ENCODE results near the gene TIAM2. TPM values are rescaled to one million over a fixed set of nuclear protein-coding genes. Genes with fewer than 3 reads are reported as not detected.
A peak's percentile ranks its signal among the peaks of the same experiment; 100 is the strongest.

Gene TIAM2
- total RNA-seq, 4 donors from 2014 or later, result 4.2 to 12.7 (median 7.5) TPM

- Histone ChIP-seq H3K27ac (peak overlapping the region; percentile 42 to 63 (median 48)), H3K4me3 (no peak overlapping the region), H3K36me3 (no peaks in the 10 kb centered on the region), H3K9me3 (no peaks in the 10 kb centered on the region), H3K27me3 (no peaks in the 10 kb centered on the region), H3K4me1 (peaks cover 5 to 17% (median 12%) of the 10 kb centered on the region in 4 donors)
- intact Hi-C loops (cut with DNase I; ENCODE audit: low total_unique reads), result no loop called here
- 43 to 52% methylated on average over 2 to 7 of the region's 7 CpGs for WGBS, 2 donors (ENCODE audit: low coverage in 1 of 2)
- peak in 2 of 3 donors; percentile 56 to 70 for TF ChIP-seq POLR2AphosphoS5 (IDR thresholded peaks at IDR 0.05)
- TF ChIP-seq EP300 (IDR thresholded peaks at IDR 0.05; ENCODE audit: low read depth), result no peak
- no peak for DNase-seq
- in situ Hi-C loops (cut with MboI; ENCODE audit: low pct_ligation_motif_present in 1 of 4, low pct_unique_long_range_greater_than_20kb in 1 of 4, low sequenced_read_pairs in 3 of 4), result no loop called here
Observed at GRCh38 chr6:155201461-155202226, 206.5 kb downstream of the TIAM2 start.

DNA sequence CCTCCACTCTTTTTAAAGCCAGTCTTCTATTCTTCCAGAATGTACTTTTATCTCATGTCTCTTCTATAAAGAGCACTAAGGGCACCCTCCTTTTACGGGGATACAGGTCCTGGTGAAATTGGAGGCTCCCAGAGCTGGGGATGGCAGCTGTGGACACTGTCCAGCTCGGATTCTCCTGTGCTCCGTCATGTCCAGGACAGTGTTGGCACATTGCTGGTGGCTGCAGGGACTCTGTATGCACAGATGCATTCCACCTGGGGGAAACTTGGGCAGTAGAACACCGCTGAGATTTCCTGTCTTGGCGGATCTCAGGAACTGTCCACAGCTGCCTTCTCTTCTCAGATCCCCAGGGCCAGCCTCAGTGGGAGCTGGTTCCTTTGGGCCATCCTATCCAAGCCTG is 212.1 kb downstream of the TIAM2 start:
- no peak for DNase-seq
- Histone ChIP-seq H3K27ac (no peak overlapping the region), H3K4me1 (peaks cover 0 to 2% (median 0%) of the 10 kb centered on the region in 4 donors), H3K36me3 (no peaks in the 10 kb centered on the region), H3K27me3 (no peaks in the 10 kb centered on the region), H3K4me3 (no peak overlapping the region), H3K9me3 (no peaks in the 10 kb centered on the region)
- intact Hi-C loops (cut with DNase I; ENCODE audit: low total_unique reads), result no loop called here
- TF ChIP-seq EP300 (IDR thresholded peaks at IDR 0.05; ENCODE audit: low read depth) (no peak), POLR2AphosphoS5 (IDR thresholded peaks at IDR 0.05) (no peak), POLR2A (IDR thresholded peaks at IDR 0.05) (no peak)
- TF ChIP-seq, protein P1, sequence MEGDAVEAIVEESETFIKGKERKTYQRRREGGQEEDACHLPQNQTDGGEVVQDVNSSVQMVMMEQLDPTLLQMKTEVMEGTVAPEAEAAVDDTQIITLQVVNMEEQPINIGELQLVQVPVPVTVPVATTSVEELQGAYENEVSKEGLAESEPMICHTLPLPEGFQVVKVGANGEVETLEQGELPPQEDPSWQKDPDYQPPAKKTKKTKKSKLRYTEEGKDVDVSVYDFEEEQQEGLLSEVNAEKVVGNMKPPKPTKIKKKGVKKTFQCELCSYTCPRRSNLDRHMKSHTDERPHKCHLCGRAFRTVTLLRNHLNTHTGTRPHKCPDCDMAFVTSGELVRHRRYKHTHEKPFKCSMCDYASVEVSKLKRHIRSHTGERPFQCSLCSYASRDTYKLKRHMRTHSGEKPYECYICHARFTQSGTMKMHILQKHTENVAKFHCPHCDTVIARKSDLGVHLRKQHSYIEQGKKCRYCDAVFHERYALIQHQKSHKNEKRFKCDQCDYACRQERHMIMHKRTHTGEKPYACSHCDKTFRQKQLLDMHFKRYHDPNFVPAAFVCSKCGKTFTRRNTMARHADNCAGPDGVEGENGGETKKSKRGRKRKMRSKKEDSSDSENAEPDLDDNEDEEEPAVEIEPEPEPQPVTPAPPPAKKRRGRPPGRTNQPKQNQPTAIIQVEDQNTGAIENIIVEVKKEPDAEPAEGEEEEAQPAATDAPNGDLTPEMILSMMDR (IDR thresholded peaks at IDR 0.05), result no peak
- WGBS, 2 donors (ENCODE audit: low coverage in 1 of 2), result 80 to 81% methylated on average over 1 to 5 of the region's 5 CpGs
- in situ Hi-C loops (cut with MboI; ENCODE audit: low pct_ligation_motif_present in 1 of 4, low pct_unique_long_range_greater_than_20kb in 1 of 4, low sequenced_read_pairs in 3 of 4), result no loop called here

DNA sequence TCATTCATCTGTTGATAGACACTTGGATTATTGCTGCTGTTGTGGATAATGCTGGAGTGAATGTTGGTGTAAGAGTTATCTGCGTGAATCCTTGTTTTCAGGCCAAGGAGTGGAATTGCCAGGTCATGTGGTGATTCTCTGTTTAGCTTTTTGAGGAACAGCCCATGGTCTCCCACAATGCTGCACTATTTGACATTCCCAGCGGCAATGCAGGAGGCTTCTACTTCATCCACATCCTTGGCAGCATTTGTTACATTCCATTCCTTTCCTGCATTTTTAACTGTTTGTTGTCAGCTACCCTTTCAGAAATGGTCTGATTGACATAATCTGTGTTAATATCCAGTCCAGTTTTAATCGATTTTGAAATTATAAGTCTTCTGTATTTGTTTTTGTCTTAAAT is 217.0 kb downstream of the TIAM2 start:
- H3K36me3 ChIP-seq, result no peaks in the 10 kb centered on the region
- TF ChIP-seq POLR2A (IDR thresholded peaks at IDR 0.05) (no peak), POLR2AphosphoS5 (IDR thresholded peaks at IDR 0.05) (no peak), EP300 (IDR thresholded peaks at IDR 0.05; ENCODE audit: low read depth) (no peak)
- TF ChIP-seq, protein P1 (IDR thresholded peaks at IDR 0.05), result no peak
- intact Hi-C loops (cut with DNase I; ENCODE audit: low total_unique reads) (no loop called here), in situ Hi-C loops (cut with MboI; ENCODE audit: low pct_ligation_motif_present in 1 of 4, low pct_unique_long_range_greater_than_20kb in 1 of 4, low sequenced_read_pairs in 3 of 4) (no loop called here)
- no peaks in the 10 kb centered on the region for H3K4me1 ChIP-seq
- 79 to 94% methylated on average over 3 of the region's 3 CpGs for WGBS, 2 donors (ENCODE audit: low coverage in 1 of 2)
- DNase-seq, result no peak
- no peaks in the 10 kb centered on the region for H3K9me3 ChIP-seq
- H3K27ac ChIP-seq, result no peak overlapping the region
- H3K4me3 ChIP-seq, result no peak overlapping the region
- no peaks in the 10 kb centered on the region for H3K27me3 ChIP-seq

- H3K36me3 ChIP-seq, result no peaks in the 10 kb centered on the region
- 87 to 100% methylated on average over 4 to 16 of the region's 16 CpGs for WGBS, 2 donors (ENCODE audit: low coverage in 1 of 2)
- no peaks in the 10 kb centered on the region for H3K9me3 ChIP-seq
- H3K4me3 ChIP-seq, result no peak overlapping the region
- TF ChIP-seq POLR2A (IDR thresholded peaks at IDR 0.05) (no peak), POLR2AphosphoS5 (IDR thresholded peaks at IDR 0.05) (no peak), EP300 (IDR thresholded peaks at IDR 0.05; ENCODE audit: low read depth) (no peak)
- TF ChIP-seq, protein P1 (IDR thresholded peaks at IDR 0.05), result no peak
- in situ Hi-C loops (cut with MboI; ENCODE audit: low pct_ligation_motif_present in 1 of 4, low pct_unique_long_range_greater_than_20kb in 1 of 4, low sequenced_read_pairs in 3 of 4), result no loop called here
- DNase-seq, result no peak
- intact Hi-C loops (cut with DNase I; ENCODE audit: low total_unique reads), result no loop called here
- H3K27ac ChIP-seq, result no peak overlapping the region
- no peaks in the 10 kb centered on the region for H3K4me1 ChIP-seq
- H3K27me3 ChIP-seq, result no peaks in the 10 kb centered on the region
Observed at GRCh38 chr6:155212616-155213380, 217.7 kb downstream of the TIAM2 start.

Data from transverse colon (tissue), 4 donors.